Fibroblast of mammary gland (primary cell): Measurements from ENCODE around the gene DCDC2C.

Experiments used
- DNase-seq: peaks from one replicate; pipeline ENCODE4 v3.0.0-alpha.2; 2010; ENCODE audit warnings: low read depth
- H3K4me3 ChIP-seq: 2 replicates; pipeline ENCODE4 v1.5.1; 2011; ENCODE audit warnings: low read depth, mild to moderate bottlenecking, low read length, moderate library complexity; ENCODE audit not compliant: control insufficient read depth
- CTCF ChIP-seq: conservative IDR thresholded peaks from 2 replicates; pipeline ENCODE4 v1.5.1; 2011; ENCODE audit warnings: low read depth, low read length, inconsistent platforms; ENCODE audit not compliant: control insufficient read depth, insufficient read depth

The DCDC2C gene

GRCh38 chr2:3703236-3703756 lies at the start of gene DCDC2C:
DCDC2C (plus strand) TSS chr2:3703575; CDS start chr2:3703752, 177 bp downstream.
- H3K4me3 ChIP-seq, result no peak within 1 kb of the TSS
- DNase-seq, result no peak
- no peak for TF ChIP-seq CTCF

- no peak for TF ChIP-seq CTCF
- DNase-seq, result no peak
- no peak overlapping the region for H3K4me3 ChIP-seq
Measured at GRCh38 chr2:3654011-3654410, 49.4 kb upstream of the DCDC2C start.

- DNase-seq, result no peak
- no peak overlapping the region for H3K4me3 ChIP-seq
- TF ChIP-seq CTCF, result no peak
Measured at GRCh38 chr2:3654531-3655225, 48.7 kb upstream of the DCDC2C start.

- DNase-seq, result no peak
- H3K4me3 ChIP-seq, result no peak overlapping the region
- TF ChIP-seq CTCF, result no peak
Measured at GRCh38 chr2:3655871-3656761, 47.3 kb upstream of the DCDC2C start.

- no peak for TF ChIP-seq CTCF
- DNase-seq, result no peak
- H3K4me3 ChIP-seq, result no peak overlapping the region
Measured at GRCh38 chr2:3656762-3657721, 46.3 kb upstream of the DCDC2C start.

GRCh38 chr2:3657881-3658280 lies 45.5 kb upstream of the DCDC2C start, which contains the start of gene ALLC:
ALLC (plus strand) TSS chr2:3658200; CDS start chr2:3671158, 12,958 bp downstream.
- no peak for TF ChIP-seq CTCF
- H3K4me3 ChIP-seq, result no peak within 1 kb of the TSS
- no peak for DNase-seq
